Fibroblast of skin of left quadriceps (primary cell): ENCODE data around the gene FUT9.
"Not testable (repeated sequence)": the region's sequence is repeated elsewhere in the genome, so short reads cannot be mapped to it uniquely, and the experiment has no call there.

Experiments used
- DNase-seq, 2 experiments: peaks; one replicate each; pipeline ENCODE4 v3.0.0-alpha.2; 2013; ENCODE audit warnings: low read depth in 2 of 2

FUT9 gene

DNA sequence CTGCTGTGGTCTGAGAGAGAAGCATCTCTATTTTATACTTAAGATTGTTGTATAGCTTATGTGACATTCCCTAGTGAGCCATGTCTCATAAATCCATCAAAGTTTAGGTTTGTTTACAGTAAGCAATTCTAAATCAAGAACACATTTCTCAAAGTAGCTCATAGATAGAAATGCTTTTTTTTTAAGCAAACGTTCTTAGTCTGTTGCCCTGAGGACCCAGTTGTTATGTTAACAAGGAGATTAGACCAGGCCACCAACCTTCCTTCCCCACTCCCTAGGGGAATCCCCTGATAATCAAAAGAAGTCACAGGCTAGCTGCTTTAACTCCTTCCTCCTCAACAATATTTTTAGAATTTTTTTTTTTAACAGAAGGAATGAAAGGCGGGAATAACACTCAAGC lies 169.0 kb downstream of the FUT9 start:
- DNase-seq, result no peak

DNA sequence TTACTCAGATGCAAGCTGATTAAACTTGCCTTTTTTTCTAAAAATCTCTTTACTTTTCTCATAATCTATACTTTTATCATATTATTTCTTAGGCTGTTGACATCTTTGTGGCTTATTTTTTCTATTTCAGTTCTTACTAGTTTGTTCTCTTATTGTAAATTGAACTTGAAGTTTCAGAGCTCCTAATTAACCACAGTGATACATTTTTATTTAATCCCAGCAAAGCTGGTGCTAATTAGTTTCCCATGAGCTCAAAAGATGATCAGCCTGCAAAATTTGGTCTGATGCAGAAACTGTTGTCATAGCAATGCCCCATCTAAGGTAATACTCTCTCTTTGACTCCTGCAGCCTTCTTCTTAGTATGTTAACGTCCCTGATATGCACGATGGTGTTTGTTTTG lies 170.3 kb downstream of the FUT9 start:
- DNase-seq, result no peak

DNA sequence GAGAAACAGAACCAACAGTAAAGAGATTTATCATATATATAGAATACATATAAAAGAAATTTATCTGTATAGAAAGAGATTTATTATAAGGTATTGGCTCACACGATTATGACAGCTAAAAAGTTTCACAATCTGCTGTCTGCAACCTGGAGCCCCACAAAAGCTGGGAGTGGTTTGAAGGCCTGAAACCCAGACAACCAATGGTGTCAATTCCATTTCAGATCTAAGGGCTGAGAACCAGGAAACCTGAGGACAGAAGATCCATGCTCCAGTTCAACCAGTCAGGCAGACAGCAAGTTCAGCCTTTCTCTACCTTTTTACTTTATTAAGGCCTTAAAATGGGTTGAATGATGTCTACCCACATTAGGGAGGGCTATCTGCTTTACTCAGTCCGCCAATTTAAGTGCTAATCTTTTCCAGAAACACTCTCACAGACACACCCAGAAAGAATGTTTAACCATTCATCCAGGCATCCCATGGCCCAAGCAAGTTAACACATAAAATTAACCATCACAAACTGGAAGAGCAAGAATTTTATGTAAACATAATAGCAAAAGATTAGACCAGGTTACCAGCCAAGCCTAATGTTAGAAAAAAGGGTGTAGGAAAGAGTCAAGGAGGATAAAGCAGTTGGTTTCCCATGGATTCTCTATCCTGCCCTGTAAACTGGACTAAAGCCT lies 170.9 kb downstream of the FUT9 start:
- DNase-seq, result no peak

GRCh38 chr6:96194675-96195074 lies 178.9 kb downstream of the FUT9 start:
- DNase-seq, result no peak

- no peak for DNase-seq
Measured at GRCh38 chr6:96195272-96195671, 179.5 kb downstream of the FUT9 start.

DNA sequence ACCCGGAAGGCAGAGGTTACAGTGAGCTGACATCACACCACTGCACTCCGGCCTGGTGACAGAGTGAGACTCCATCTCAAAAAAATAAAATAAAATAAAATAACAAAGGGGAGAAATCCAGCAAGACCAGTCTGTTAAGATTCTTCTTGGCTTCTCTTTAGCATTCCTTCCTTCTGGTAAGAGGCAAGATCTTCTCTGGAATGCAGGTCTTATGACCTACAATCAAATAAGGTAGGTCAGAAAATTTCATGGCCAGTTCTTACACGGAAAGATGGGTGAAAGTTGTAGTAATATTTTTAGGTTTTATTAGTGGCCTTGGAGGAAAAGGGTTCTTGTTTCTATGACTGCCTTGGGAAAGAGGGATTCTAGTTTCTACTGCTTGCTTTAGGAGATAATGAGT lies 180.9 kb downstream of the FUT9 start:
- no peak for DNase-seq

DNA sequence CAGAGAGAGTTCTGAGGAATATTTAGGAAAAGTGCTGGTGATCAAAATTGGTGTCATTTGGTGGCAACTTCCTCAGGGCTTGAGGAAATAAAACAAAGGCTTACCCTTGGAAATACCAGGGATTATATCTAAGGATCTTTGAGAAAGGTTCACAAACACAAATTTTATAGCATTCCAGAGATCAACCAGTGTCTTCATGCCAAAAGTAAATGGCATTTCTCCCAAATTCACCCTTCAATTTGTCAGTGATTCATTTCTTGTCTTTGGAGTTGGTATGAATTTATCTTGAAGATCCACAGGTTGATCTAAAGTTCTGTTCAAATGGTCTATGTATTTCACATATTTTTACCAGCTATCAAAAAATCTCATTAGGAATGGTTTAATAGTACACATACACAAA lies 181.5 kb downstream of the FUT9 start:
- no peak for DNase-seq

DNA sequence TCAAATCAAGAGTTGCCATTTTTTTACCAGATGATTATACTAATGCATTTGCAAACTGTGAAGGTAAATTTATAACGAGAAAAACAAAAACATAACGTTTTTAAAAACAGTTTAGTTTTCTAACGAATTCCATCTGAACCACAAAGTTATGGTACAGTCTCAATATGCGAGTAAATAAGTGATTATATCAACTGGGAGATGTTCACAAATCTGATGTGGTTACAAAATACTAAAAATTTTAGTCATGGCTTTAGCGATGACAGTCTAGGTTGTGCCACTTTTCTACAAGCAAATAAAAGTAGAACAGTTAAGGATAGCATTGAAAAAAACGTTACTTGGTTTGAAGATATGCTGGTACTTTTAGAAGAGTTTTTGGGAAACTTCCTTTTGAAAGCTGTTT lies 186.8 kb downstream of the FUT9 start:
- no peak for DNase-seq

- no peak for DNase-seq
Measured at GRCh38 chr6:96211341-96211740, 195.6 kb downstream of the FUT9 start.

- DNase-seq, result no peak
Measured at GRCh38 chr6:96212066-96212465, 196.3 kb downstream of the FUT9 start.

GRCh38 chr6:96213784-96214183 lies 198.0 kb downstream of the FUT9 start:
- no peak for DNase-seq

- no peak for DNase-seq
Measured at GRCh38 chr6:96223695-96224094, 207.9 kb downstream of the FUT9 start.

- DNase-seq, result no peak
Measured at GRCh38 chr6:96227135-96227534, 211.4 kb downstream of the FUT9 start.

- DNase-seq, result no peak
Measured at GRCh38 chr6:96234444-96234843, 218.7 kb downstream of the FUT9 start.

- no peak for DNase-seq
Measured at GRCh38 chr6:96235927-96236326, 220.2 kb downstream of the FUT9 start.

DNA sequence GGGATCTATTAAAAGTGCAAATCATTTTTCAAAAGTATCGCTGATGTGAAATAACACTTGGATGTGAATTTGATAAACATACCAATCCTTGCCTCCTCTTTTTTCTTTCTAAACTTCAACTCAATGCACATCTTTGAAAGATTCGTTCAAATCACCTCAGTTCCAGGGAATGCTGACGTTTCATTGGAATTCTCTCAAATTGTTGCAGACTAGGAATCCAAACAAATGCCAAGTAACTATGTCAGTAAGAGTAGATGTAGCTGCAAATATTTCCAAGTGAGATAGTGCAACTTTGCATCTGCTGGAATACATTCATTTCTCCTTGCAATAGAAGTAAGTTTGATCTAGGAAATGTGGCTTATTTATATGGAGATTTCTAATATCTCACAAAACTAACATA lies 220.7 kb downstream of the FUT9 start:
- no peak for DNase-seq

DNA sequence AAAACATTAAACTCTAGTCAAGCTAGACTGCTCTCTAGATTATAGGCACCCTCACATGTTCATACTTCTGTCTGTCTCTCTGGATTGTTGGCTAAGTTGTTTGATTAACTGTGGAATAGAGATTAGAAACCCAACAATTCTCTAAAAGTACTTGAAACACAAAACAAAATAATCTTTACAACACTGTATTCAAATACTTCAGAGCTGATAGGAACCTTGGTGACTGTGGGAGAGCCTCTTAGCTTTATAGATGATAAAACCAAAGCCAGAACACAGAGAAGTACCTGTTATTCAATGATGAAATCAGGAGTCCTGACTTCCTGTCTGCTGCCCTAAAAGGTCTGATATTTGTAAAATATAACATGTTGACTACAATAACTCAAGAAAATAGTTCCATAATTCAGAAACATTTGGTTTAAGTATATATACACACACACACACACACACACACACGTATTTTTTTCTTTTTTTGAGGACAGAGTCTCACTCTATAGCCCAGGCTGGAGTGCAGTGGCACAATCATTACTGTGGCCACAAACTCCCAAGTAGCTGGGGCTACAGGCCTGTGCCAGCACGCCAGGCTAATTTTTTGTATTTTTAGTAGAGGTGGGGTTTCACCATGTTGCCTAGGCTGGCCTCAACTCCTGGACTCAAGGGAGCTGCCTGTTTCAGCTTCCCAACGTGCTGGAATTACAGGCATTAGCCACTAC lies 222.0 kb downstream of the FUT9 start:
- no peak for DNase-seq

- no peak for DNase-seq
Measured at GRCh38 chr6:96246563-96246962, 230.8 kb downstream of the FUT9 start.

DNA sequence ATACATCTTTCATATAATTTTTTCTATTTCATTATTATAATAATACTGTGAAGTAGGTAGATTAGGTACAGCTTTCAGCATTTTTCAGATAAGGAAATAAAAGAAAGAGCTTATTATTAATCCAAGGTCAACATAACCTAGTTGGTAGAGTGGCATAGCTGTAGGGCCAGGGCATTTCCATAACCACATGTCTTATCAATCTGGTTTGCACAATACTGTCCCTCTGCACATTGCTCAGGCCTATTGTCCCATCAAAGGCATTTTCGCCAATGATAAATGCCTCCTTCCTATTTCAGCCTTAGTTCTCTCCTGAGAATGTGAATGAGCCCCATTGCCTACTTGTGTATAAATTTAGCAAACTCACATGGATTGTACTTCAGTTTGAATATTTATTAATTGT lies 234.0 kb downstream of the FUT9 start:
- no peak for DNase-seq

- no peak for DNase-seq
Measured at GRCh38 chr6:96257751-96258150, 242.0 kb downstream of the FUT9 start.

DNA sequence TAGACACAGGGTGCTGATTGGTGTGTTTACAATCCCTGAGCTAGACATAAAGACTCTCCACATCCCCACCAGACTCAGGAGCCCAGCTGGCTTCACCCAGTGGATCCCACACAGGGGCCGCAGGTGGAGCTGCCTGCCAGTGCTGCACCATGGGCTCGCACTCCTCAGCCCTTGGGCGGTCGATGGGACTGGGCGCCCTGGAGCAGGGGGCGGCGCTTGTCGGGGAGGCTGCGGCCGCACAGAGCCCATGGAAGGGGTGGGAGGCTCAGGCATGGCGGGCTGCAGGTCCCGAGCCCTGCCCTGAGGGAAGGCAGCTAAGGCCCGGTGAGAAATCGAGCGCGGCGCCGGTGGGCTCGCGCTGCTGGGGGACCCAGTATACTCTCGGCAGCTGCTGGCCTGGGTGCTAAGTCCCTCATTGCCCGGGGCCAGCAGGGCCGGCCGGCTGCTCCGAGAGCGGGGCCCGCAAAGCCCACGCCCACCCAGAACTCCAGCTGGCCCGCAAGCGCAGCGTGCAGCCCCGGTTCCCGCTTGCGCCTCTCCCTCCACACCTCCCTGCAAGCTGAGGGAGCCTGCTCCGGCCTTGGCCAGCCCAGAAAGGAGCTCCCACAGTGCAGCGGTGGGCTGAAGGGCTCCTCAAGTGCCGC lies 245.1 kb downstream of the FUT9 start:
- not testable (repeated sequence) for DNase-seq
